ENCODE data around the gene NPSR1. TPM values are rescaled to one million over a fixed set of nuclear protein-coding genes. Genes with fewer than 3 reads are reported as not detected.

NPSR1 gene
- total RNA-seq, 2 experiments from 2014 or later = not detected

DNA sequence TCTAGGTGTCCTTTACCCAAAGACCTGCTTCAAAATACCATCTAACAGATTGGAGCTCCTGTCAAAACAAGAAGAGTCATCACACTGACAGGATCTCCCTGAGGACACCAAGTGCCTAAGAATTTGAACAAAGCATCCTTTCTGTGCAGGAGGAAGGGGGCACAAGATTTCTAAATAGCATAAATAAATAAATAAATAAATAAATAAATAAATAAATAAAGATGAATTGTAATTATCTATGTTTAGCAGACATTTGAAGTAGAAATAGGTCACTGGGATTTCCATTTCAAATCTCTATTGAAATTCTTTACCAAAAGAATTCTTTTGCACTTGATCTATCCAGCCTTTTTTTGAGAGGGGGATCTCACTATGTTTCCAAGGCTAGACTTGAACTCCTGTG, 65.3 kb downstream of the NPSR1 start:
- Histone ChIP-seq H3K4me2 (ENCODE audit: low read length) (no peak overlapping the region), H3K4me3 (ENCODE audit: low read depth, low read length, poor library complexity, severe bottlenecking) (no peak overlapping the region), H4K20me1 (ENCODE audit: insufficient read depth, low read length) (no peaks in the 10 kb centered on the region), H3K36me3 (ENCODE audit: insufficient read depth, low read length) (no peaks in the 10 kb centered on the region), H3K4me1 (ENCODE audit: insufficient read depth, low read length, poor library complexity, severe bottlenecking) (no peaks in the 10 kb centered on the region), H2AFZ (ENCODE audit: low read length) (no peak overlapping the region), H3K79me2 (ENCODE audit: insufficient read depth, low read depth, low read length) (no peaks in the 10 kb centered on the region), H3K9me3 (ENCODE audit: low read length) (no peaks in the 10 kb centered on the region), H3K27ac (ENCODE audit: low read depth, low read length, poor library complexity, severe bottlenecking) (no peak overlapping the region), H3K9me2 (ENCODE audit: insufficient read depth, low read length) (no peaks in the 10 kb centered on the region)
- ChIA-PET CTCF (ENCODE audit: unreplicated experiment) (no interaction called here), POLR2A (interaction anchor here (0.6 to 1.2 kb wide), 2 partner anchors 16 to 61 kb away, joined by 3 to 4 read pairs; no protein-coding TSS in a partner anchor)
- no peak for DNase-seq (ENCODE audit: low spot score)
- no TSS peak for BruUV-seq (replicated peaks)
- intact Hi-C loops (cut with micrococcal nuclease; ENCODE audit: unreplicated experiment) = no loop called here
- TF ChIP-seq, protein P1, sequence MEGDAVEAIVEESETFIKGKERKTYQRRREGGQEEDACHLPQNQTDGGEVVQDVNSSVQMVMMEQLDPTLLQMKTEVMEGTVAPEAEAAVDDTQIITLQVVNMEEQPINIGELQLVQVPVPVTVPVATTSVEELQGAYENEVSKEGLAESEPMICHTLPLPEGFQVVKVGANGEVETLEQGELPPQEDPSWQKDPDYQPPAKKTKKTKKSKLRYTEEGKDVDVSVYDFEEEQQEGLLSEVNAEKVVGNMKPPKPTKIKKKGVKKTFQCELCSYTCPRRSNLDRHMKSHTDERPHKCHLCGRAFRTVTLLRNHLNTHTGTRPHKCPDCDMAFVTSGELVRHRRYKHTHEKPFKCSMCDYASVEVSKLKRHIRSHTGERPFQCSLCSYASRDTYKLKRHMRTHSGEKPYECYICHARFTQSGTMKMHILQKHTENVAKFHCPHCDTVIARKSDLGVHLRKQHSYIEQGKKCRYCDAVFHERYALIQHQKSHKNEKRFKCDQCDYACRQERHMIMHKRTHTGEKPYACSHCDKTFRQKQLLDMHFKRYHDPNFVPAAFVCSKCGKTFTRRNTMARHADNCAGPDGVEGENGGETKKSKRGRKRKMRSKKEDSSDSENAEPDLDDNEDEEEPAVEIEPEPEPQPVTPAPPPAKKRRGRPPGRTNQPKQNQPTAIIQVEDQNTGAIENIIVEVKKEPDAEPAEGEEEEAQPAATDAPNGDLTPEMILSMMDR (conservative IDR thresholded peaks at IDR 0.05; ENCODE audit: low read length) = no peak
- no peak for TF ChIP-seq EZH2phosphoT487 (IDR thresholded peaks at IDR 0.05; ENCODE audit: borderline replicate concordance, low read depth, low read length)

DNA sequence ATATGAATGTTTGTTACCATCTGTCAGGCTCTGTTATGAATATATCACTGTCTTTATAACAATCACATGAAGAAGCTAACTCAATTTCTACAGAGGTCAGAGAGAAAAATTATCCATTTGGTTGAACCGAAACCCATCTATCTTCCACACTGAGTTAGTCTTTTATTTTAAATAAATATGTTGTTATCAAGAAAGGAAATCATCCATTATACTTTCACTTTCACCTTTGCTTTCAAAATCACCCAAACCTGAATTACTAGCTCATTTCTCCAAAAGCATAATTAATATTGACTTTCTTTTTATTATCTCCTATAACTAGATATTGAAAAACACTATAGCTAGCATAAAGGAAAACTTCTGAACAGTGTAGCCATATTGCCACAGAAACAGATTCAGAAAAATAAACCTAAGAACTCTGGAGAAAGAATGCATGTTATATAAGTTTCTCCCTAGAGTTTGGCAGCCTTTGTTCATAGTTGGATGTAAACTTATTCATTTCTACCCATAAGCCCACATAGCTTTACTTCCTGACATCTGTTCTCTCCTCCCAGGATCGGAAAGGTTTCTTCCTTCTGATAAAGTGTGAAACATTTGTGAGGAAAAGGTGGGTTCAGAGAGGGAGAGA, 66.0 kb downstream of the NPSR1 start:
- Histone ChIP-seq H2AFZ (ENCODE audit: low read length) (no peak overlapping the region), H3K9me3 (ENCODE audit: low read length) (no peaks in the 10 kb centered on the region), H3K36me3 (ENCODE audit: insufficient read depth, low read length) (no peaks in the 10 kb centered on the region), H4K20me1 (ENCODE audit: insufficient read depth, low read length) (no peaks in the 10 kb centered on the region), H3K27ac (ENCODE audit: low read depth, low read length, poor library complexity, severe bottlenecking) (no peak overlapping the region), H3K9me2 (ENCODE audit: insufficient read depth, low read length) (no peaks in the 10 kb centered on the region), H3K4me3 (ENCODE audit: low read depth, low read length, poor library complexity, severe bottlenecking) (no peak overlapping the region), H3K4me1 (ENCODE audit: insufficient read depth, low read length, poor library complexity, severe bottlenecking) (no peaks in the 10 kb centered on the region), H3K79me2 (ENCODE audit: insufficient read depth, low read depth, low read length) (no peaks in the 10 kb centered on the region), H3K4me2 (ENCODE audit: low read length) (no peak overlapping the region)
- DNase-seq (ENCODE audit: low spot score) = no peak
- TF ChIP-seq, protein P1 (conservative IDR thresholded peaks at IDR 0.05; ENCODE audit: low read length) = no peak
- TF ChIP-seq EZH2phosphoT487 (IDR thresholded peaks at IDR 0.05; ENCODE audit: borderline replicate concordance, low read depth, low read length) = no peak
- no TSS peak for BruUV-seq (replicated peaks)
- CTCF ChIA-PET (ENCODE audit: unreplicated experiment) = no interaction called here
- POLR2A ChIA-PET = interaction anchor here (0.6 to 1.2 kb wide), 2 partner anchors 17 to 61 kb away, joined by 3 to 4 read pairs; no protein-coding TSS in a partner anchor
- intact Hi-C loops (cut with micrococcal nuclease; ENCODE audit: unreplicated experiment) = no loop called here

DNA sequence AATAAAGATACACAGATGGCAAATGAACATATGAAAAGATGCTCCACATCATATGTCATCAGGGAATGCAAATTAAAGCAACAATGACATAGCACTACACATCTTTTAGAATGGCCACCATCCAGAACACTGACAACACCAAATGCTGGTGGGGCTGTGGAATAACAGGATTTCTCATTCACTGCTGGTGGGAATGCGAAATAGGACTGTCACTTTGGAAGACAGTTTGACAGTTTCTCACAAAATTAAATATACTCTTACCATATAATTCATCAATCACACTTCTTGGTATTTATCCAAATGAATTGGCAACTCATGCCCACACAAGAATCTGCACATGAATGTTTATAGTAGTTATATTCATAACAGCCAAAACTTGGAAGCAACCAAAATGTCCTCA, 68.2 kb downstream of the NPSR1 start:
- intact Hi-C loops (cut with micrococcal nuclease; ENCODE audit: unreplicated experiment) = no loop called here
- no peak overlapping the region for H3K4me3 ChIP-seq (ENCODE audit: low read depth, low read length, poor library complexity, severe bottlenecking)
- H3K9me3 ChIP-seq (ENCODE audit: low read length) = no peaks in the 10 kb centered on the region
- H3K4me2 ChIP-seq (ENCODE audit: low read length) = no peak overlapping the region
- no peak overlapping the region for H2AFZ ChIP-seq (ENCODE audit: low read length)
- H3K9me2 ChIP-seq (ENCODE audit: insufficient read depth, low read length) = no peaks in the 10 kb centered on the region
- BruUV-seq (replicated peaks) = no TSS peak
- H3K4me1 ChIP-seq (ENCODE audit: insufficient read depth, low read length, poor library complexity, severe bottlenecking) = no peaks in the 10 kb centered on the region
- DNase-seq (ENCODE audit: low spot score) = no peak
- ChIA-PET CTCF (ENCODE audit: unreplicated experiment) (no interaction called here), POLR2A (no interaction called here)
- no peaks in the 10 kb centered on the region for H3K79me2 ChIP-seq (ENCODE audit: insufficient read depth, low read depth, low read length)
- no peaks in the 10 kb centered on the region for H3K36me3 ChIP-seq (ENCODE audit: insufficient read depth, low read length)
- H3K27ac ChIP-seq (ENCODE audit: low read depth, low read length, poor library complexity, severe bottlenecking) = no peak overlapping the region
- no peak for TF ChIP-seq EZH2phosphoT487 (IDR thresholded peaks at IDR 0.05; ENCODE audit: borderline replicate concordance, low read depth, low read length)
- TF ChIP-seq, protein P1 (conservative IDR thresholded peaks at IDR 0.05; ENCODE audit: low read length) = no peak
- H4K20me1 ChIP-seq (ENCODE audit: insufficient read depth, low read length) = no peaks in the 10 kb centered on the region

Data from OCI-LY7 (cell line).